ENCODE measurements around the gene ZNF222. TPM values are rescaled to one million over a fixed set of nuclear protein-coding genes. Genes with fewer than 3 reads are reported as not detected.
A peak's percentile ranks its signal among the peaks of the same experiment; 100 is the strongest.

The ZNF222 gene
- total RNA-seq, 4 donors from 2014 or later: 2.7 to 4.3 (median 3.4) TPM

DNA sequence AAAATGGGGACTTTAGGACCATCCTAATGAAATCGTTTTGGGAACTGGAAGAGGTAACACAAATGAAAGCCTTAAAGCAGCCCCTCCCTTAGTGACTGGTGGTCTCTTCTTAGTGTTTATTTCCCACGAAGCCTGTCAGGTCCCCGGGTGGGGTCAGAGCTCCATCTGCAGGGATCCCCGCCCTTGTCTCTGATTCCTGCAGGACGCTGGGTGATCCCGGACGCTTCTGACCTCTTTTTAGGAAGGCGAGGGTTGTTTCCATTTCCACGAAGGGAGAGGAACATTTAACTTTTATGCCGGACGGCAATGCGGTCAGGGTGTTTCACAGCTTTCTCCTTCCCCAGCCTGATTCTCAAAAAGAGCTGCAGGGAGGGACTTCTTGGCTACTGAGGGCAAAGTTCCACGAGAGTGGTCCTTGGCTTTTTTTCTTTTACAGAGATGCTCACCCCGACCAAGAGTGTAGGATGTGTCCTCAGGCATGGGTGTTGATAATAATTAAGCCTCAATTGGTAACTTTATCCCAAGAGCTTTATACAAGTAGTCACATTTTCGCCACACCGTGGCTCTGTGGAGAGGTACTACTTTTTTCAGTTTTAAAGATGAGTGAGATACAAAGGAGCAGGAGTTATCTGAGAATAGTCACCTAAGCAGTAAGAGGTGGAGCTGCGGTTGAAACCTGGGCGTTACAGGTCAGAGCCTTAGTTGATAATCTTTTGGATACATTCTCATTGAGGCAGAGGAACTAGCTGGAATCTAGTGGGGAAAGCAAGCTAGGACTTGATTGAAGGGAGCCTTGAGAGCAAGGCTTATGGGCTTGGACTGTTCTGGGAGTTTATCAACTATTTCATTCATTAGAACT lies 47.6 kb downstream of the ZNF222 start:
- H3K27me3 ChIP-seq: no peaks in the 10 kb centered on the region
- peaks cover 16% of the 10 kb centered on the region for H3K9me3 ChIP-seq
- TF ChIP-seq EP300 (IDR thresholded peaks at IDR 0.05) (no peak), POLR2A (IDR thresholded peaks at IDR 0.05) (no peak)
- TF ChIP-seq, protein P1, sequence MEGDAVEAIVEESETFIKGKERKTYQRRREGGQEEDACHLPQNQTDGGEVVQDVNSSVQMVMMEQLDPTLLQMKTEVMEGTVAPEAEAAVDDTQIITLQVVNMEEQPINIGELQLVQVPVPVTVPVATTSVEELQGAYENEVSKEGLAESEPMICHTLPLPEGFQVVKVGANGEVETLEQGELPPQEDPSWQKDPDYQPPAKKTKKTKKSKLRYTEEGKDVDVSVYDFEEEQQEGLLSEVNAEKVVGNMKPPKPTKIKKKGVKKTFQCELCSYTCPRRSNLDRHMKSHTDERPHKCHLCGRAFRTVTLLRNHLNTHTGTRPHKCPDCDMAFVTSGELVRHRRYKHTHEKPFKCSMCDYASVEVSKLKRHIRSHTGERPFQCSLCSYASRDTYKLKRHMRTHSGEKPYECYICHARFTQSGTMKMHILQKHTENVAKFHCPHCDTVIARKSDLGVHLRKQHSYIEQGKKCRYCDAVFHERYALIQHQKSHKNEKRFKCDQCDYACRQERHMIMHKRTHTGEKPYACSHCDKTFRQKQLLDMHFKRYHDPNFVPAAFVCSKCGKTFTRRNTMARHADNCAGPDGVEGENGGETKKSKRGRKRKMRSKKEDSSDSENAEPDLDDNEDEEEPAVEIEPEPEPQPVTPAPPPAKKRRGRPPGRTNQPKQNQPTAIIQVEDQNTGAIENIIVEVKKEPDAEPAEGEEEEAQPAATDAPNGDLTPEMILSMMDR (IDR thresholded peaks at IDR 0.05): no peak
- no peaks in the 10 kb centered on the region for H3K36me3 ChIP-seq
- H3K4me3 ChIP-seq: peak overlapping the region; percentile 61
- peaks cover 19% of the 10 kb centered on the region for H3K4me1 ChIP-seq
- no peak overlapping the region for H3K27ac ChIP-seq
- WGBS: 28% methylated on average over 14 of the region's 18 CpGs
- DNase-seq (ENCODE audit: low spot score in 2 of 2): no peak

DNA sequence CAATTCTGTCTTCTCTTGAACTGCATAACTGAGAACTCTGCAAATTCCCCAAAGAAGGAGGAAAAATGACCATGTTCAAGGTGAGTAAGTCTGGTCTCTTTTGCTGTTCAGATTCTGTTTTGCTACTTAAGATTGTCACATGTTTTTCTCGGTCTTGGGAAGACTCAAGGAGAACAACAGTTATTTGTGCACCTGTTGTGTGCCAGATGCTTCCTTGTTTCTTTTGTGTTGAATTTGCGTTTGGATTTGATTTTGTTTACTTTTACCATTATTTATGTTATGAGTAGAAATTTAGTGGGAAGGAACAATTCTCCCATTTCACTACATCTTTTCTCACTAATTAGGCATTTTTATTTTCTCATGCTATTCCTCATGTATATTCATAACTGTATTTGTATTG lies 51.1 kb downstream of the ZNF222 start:
- TF ChIP-seq EP300 (IDR thresholded peaks at IDR 0.05) (no peak), POLR2AphosphoS5 (IDR thresholded peaks at IDR 0.05) (no peak), POLR2A (IDR thresholded peaks at IDR 0.05) (no peak)
- TF ChIP-seq, protein P1 (IDR thresholded peaks at IDR 0.05): no peak
- Histone ChIP-seq H3K9me3 (no peaks in the 10 kb centered on the region), H3K36me3 (peaks cover 16% of the 10 kb centered on the region), H3K27me3 (no peaks in the 10 kb centered on the region), H3K27ac (no peak overlapping the region), H3K4me3 (no peak overlapping the region), H3K4me1 (peaks cover 16% of the 10 kb centered on the region)
- no peak for DNase-seq (ENCODE audit: low spot score in 2 of 2)
- 86% methylated on average over 2 of the region's 2 CpGs for WGBS

Other genes starting within 250 kb of the ZNF222 start
- gene KCNN4, start 244.4 kb upstream of the ZNF222 start, total RNA-seq: 10 to 100 TPM; 26.4 to 77.9 (median 48.2) TPM
- gene LYPD5, start 222.9 kb upstream of the ZNF222 start, total RNA-seq: 100 to 1,000 TPM in 1 of 4 donors, 10 to 100 TPM in 3; 48.5 to 114 (median 98.5) TPM
- gene ZNF283, start 198.1 kb upstream of the ZNF222 start, total RNA-seq: 10 to 100 TPM in 2 of 4 donors, 1 to 10 TPM in 2; 4.7 to 26.4 (median 10.0) TPM
- 1 to 10 TPM in 2 of 4 donors, under 1 TPM in 2; 0.72 to 1.6 (median 1.2) TPM for gene ZNF404, start 141.4 kb upstream of the ZNF222 start, total RNA-seq
- 10 to 100 TPM in 2 of 4 donors, 1 to 10 TPM in 2; 5.8 to 10.8 (median 9.9) TPM for gene ZNF45, start 90.1 kb upstream of the ZNF222 start, total RNA-seq
- 1 to 10 TPM; 2.1 to 6.8 (median 3.0) TPM for gene ZNF221, start 74.2 kb upstream of the ZNF222 start, total RNA-seq
- 1 to 10 TPM; 2.2 to 10.0 (median 8.0) TPM for gene ZNF155, start 41.2 kb upstream of the ZNF222 start, total RNA-seq
- gene ZNF230, start 22.4 kb upstream of the ZNF222 start, total RNA-seq: 10 to 100 TPM in 1 of 4 donors, 1 to 10 TPM in 3; 1.7 to 11.3 (median 2.3) TPM
- gene ZNF223, start 26.7 kb downstream of the ZNF222 start, total RNA-seq: 10 to 100 TPM in 1 of 4 donors, 1 to 10 TPM in 3; 1.3 to 13.4 (median 5.7) TPM
- 1 to 10 TPM; 1.2 to 4.9 (median 1.3) TPM for gene ZNF284, start 46.8 kb downstream of the ZNF222 start, total RNA-seq
- gene ZNF224, start 69.0 kb downstream of the ZNF222 start, total RNA-seq: 10 to 100 TPM; 11.5 to 43.9 (median 19.8) TPM
- 1 to 10 TPM; 1.5 to 5.4 (median 3.7) TPM for gene ZNF225, start 88.0 kb downstream of the ZNF222 start, total RNA-seq
- 1 to 10 TPM; 2.6 to 9.0 (median 6.8) TPM for gene ZNF234, start 116.2 kb downstream of the ZNF222 start, total RNA-seq
- 10 to 100 TPM; 12.1 to 20.1 (median 13.5) TPM for gene ZNF226, start 139.7 kb downstream of the ZNF222 start, total RNA-seq
- 10 to 100 TPM in 2 of 4 donors, 1 to 10 TPM in 2; 8.5 to 24.0 (median 15.5) TPM for gene ZNF227, start 187.2 kb downstream of the ZNF222 start, total RNA-seq
- gene ZNF233, start 234.5 kb downstream of the ZNF222 start, total RNA-seq: under 1 TPM in 2 of 4 donors, not detected in 2; 0.24 to 0.38 TPM

Data from suprapubic skin (tissue), 4 donors.